ENCODE results near the gene SORBS1. TPM values are rescaled to one million over a fixed set of nuclear protein-coding genes. Genes with fewer than 3 reads are reported as not detected.

Gene SORBS1
- total RNA-seq, 2 donors from 2014 or later = 16.7 to 17.9 TPM

DNA sequence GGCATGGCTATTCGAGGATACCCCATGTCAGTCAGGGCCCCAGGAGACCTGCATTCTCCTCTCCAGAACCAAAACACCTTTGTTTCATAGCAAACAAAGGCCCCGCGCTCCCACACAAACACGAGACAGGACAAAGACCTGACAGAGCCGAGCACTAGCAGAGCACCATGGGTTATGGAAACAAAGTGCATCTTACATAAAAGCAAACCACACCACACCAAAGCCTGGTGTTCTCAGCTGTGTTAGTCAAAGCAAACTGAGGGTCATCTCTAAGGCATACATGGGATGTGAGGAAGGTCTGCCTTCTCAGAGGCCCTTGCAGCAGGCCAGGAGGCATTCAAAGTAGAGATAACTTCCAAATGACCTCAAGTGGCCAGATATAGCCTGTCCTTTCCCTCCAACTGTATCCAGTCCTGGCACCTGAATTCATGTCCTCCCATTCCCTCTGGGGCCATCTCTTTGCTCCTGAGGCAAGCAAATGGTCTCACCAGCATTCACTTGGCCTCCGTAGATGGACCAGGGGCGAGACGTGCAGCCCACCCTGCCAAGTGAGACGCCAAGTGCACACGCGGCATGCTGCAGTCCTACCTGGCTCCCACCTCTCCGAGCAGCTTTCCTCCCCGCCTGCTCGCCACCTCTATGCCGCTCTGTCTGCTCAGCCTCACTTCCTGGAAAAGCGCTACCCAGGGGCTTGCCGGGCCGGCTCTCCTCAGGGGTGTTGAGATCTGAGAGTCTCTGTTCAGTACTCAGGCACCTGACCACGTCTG, 225.1 kb downstream of the SORBS1 start:
- peak overlapping the region; percentile 3 for H3K27ac Mint-ChIP-seq
- no peak overlapping the region for H3K4me3 Mint-ChIP-seq
- 89 to 90% methylated on average over 12 to 19 of the region's 19 CpGs for WGBS, 2 experiments (ENCODE audit: insufficient coverage in 1 of 2, insufficient read length in 1 of 2)

DNA sequence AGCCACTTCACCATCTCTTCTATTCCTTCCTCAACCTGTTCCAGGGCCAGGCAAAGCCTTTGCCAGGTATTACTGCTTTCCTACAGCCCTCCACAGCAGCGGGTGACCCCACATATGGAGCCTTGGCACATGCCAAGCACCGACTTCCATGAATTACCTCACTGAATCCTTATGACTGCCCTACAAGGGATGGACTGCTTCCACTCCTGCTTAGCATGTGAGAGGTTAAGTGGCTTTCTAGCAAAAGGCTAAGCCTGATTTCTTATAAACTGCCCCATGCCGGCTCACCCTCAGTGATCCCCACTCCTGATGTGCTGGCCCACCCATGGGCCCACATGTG, 226.4 kb downstream of the SORBS1 start:
- 83 to 91% methylated on average over 1 to 3 of the region's 3 CpGs for whole genome bisulfite sequencing, 2 experiments (ENCODE audit: insufficient coverage in 1 of 2, insufficient read length in 1 of 2)
- Mint-ChIP-seq H3K27ac (no peak overlapping the region), H3K36me3 (ENCODE audit: low read depth) (peaks cover 2% of the 10 kb centered on the region), H3K4me1 (peaks cover 56% of the 10 kb centered on the region), H3K27me3 (ENCODE audit: insufficient read depth) (no peaks in the 10 kb centered on the region), H3K4me3 (no peak overlapping the region), H3K9me3 (no peaks in the 10 kb centered on the region)
- no peaks in the 10 kb centered on the region for H3K9me3 ChIP-seq (ENCODE audit: control insufficient read depth, low read length)
- no peaks in the 10 kb centered on the region for H3K36me3 ChIP-seq (ENCODE audit: control insufficient read depth, insufficient read depth, low read length)
- TF ChIP-seq, protein P1, sequence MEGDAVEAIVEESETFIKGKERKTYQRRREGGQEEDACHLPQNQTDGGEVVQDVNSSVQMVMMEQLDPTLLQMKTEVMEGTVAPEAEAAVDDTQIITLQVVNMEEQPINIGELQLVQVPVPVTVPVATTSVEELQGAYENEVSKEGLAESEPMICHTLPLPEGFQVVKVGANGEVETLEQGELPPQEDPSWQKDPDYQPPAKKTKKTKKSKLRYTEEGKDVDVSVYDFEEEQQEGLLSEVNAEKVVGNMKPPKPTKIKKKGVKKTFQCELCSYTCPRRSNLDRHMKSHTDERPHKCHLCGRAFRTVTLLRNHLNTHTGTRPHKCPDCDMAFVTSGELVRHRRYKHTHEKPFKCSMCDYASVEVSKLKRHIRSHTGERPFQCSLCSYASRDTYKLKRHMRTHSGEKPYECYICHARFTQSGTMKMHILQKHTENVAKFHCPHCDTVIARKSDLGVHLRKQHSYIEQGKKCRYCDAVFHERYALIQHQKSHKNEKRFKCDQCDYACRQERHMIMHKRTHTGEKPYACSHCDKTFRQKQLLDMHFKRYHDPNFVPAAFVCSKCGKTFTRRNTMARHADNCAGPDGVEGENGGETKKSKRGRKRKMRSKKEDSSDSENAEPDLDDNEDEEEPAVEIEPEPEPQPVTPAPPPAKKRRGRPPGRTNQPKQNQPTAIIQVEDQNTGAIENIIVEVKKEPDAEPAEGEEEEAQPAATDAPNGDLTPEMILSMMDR (conservative IDR thresholded peaks at IDR 0.05) = no peak
- H3K4me1 ChIP-seq (ENCODE audit: control insufficient read depth, insufficient read depth, low read length) = peaks cover 25% of the 10 kb centered on the region
- H3K4me3 ChIP-seq (ENCODE audit: low read length) = no peak overlapping the region
- DNase-seq = no peak
- H3K9ac ChIP-seq (ENCODE audit: extremely low read depth, low read length, poor library complexity, severe bottlenecking) = no peak overlapping the region
- no peaks in the 10 kb centered on the region for H3K27me3 ChIP-seq (ENCODE audit: control insufficient read depth, insufficient read depth, low read length, poor library complexity, severe bottlenecking)
- H3K27ac ChIP-seq (ENCODE audit: low read depth, low read length) = no peak overlapping the region

More for the DNA sequence above, 225.1 kb downstream of the SORBS1 start:
- Histone ChIP-seq H3K27ac (ENCODE audit: low read depth, low read length) (no peak overlapping the region), H3K36me3 (ENCODE audit: control insufficient read depth, insufficient read depth, low read length) (no peaks in the 10 kb centered on the region), H3K9me3 (ENCODE audit: control insufficient read depth, low read length) (no peaks in the 10 kb centered on the region), H3K4me3 (ENCODE audit: low read length) (no peak overlapping the region), H3K4me1 (ENCODE audit: control insufficient read depth, insufficient read depth, low read length) (peaks cover 25% of the 10 kb centered on the region), H3K9ac (ENCODE audit: extremely low read depth, low read length, poor library complexity, severe bottlenecking) (no peak overlapping the region), H3K27me3 (ENCODE audit: control insufficient read depth, insufficient read depth, low read length, poor library complexity, severe bottlenecking) (no peaks in the 10 kb centered on the region)
- no peak for DNase-seq
- TF ChIP-seq, protein P1 (conservative IDR thresholded peaks at IDR 0.05) = no peak
- H3K4me1 Mint-ChIP-seq = peaks cover 45% of the 10 kb centered on the region
- H3K27me3 Mint-ChIP-seq (ENCODE audit: insufficient read depth) = no peaks in the 10 kb centered on the region
- H3K36me3 Mint-ChIP-seq (ENCODE audit: low read depth) = peaks cover 2% of the 10 kb centered on the region
- H3K9me3 Mint-ChIP-seq = no peaks in the 10 kb centered on the region

DNA sequence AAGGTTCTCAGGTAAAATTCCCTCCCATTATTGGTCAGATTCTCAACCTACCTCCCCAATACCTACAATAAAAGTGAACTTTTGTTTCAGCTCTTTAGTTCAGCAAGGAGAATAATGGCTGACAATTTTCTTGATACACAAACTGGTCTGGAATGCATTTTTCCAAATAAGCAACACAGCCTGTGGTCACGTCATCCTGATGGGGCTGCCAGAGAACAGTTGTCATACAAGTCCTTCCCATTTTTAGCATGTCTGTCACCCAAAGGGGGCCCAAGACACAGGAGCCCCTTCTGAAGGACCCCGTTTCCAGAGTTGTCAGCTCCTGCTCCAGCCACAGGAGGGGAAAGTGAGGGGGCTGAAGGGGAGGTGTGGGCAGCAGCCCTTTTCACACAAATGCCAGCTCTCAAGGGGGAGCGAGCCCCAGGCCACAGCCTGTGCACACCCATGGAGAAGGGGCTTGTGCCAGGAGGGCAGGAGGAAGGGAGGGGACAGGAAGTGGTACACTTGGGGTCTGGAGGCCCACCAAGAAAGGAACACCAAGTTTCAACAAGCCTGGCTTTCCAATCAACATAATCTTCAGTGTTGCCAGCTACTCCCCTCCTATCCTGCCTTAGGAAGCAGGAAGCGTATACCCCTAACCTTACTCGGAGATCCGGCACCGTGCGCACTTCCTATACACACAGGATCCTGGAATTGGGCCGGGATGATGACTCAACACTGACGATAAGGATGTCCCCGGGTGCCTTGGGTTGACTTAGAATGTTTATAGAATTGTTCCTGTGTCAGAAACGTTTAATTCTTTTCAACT, 227.0 kb downstream of the SORBS1 start:
- H3K4me1 ChIP-seq (ENCODE audit: control insufficient read depth, insufficient read depth, low read length) = peaks cover 25% of the 10 kb centered on the region
- H3K4me1 Mint-ChIP-seq = peaks cover 62% of the 10 kb centered on the region
- no peak overlapping the region for H3K27ac ChIP-seq (ENCODE audit: low read depth, low read length)
- H3K27me3 Mint-ChIP-seq (ENCODE audit: insufficient read depth) = no peaks in the 10 kb centered on the region
- H3K4me3 Mint-ChIP-seq = no peak overlapping the region
- no peaks in the 10 kb centered on the region for H3K27me3 ChIP-seq (ENCODE audit: control insufficient read depth, insufficient read depth, low read length, poor library complexity, severe bottlenecking)
- 94 to 95% methylated on average over 6 to 11 of the region's 12 CpGs for WGBS, 2 experiments (ENCODE audit: insufficient coverage in 1 of 2, insufficient read length in 1 of 2)
- no peaks in the 10 kb centered on the region for H3K9me3 ChIP-seq (ENCODE audit: control insufficient read depth, low read length)
- no peak overlapping the region for H3K4me3 ChIP-seq (ENCODE audit: low read length)
- TF ChIP-seq, protein P1 (conservative IDR thresholded peaks at IDR 0.05) = no peak
- no peak for DNase-seq
- no peaks in the 10 kb centered on the region for H3K36me3 ChIP-seq (ENCODE audit: control insufficient read depth, insufficient read depth, low read length)
- peaks cover 2% of the 10 kb centered on the region for H3K36me3 Mint-ChIP-seq (ENCODE audit: low read depth)
- H3K9me3 Mint-ChIP-seq = no peaks in the 10 kb centered on the region
- no peak overlapping the region for H3K27ac Mint-ChIP-seq
- no peak overlapping the region for H3K9ac ChIP-seq (ENCODE audit: extremely low read depth, low read length, poor library complexity, severe bottlenecking)

Data from endodermal cell (in vitro differentiated cells).